GM23248 (cell line): ENCODE results near the gene TET3. TPM values are rescaled to one million over a fixed set of nuclear protein-coding genes. Genes with fewer than 3 reads are reported as not detected.

Source experiments
- DNase-seq: peaks from one replicate; pipeline ENCODE4 v3.0.0-alpha.2; 2015
- H2AFZ ChIP-seq: fragments of 200-600 bp; sonication (generic); 2 replicates; pipeline ENCODE4 v1.6.1; 2016; ENCODE audit warnings: antibody characterized with exemption
- H3F3A ChIP-seq: fragments of 200-600 bp; sonication (generic); 2 replicates; pipeline ENCODE4 v1.6.1; 2016; ENCODE audit warnings: mild to moderate bottlenecking, antibody characterized with exemption, mixed run types; ENCODE audit not compliant: insufficient read depth
- H3K27ac ChIP-seq: fragments of 200-600 bp; sonication (generic); 2 replicates; pipeline ENCODE4 v1.5.1; 2016; ENCODE audit warnings: mild to moderate bottlenecking
- H3K27me3 ChIP-seq: fragments of 200-600 bp; sonication (generic); replicated peaks from 2 replicates; pipeline ENCODE4 v1.6.1; 2016; ENCODE audit warnings: mild to moderate bottlenecking; ENCODE audit not compliant: insufficient read depth
- H3K36me3 ChIP-seq: fragments of 200-600 bp; sonication (generic); 2 replicates; pipeline ENCODE4 v1.6.1; 2016; ENCODE audit warnings: low read depth, mild to moderate bottlenecking
- H3K4me1 ChIP-seq: fragments of 200-600 bp; sonication (generic); 2 replicates; pipeline ENCODE4 v1.6.1; 2016; ENCODE audit warnings: mild to moderate bottlenecking; ENCODE audit not compliant: insufficient read depth
- H3K4me2 ChIP-seq: fragments of 200-600 bp; sonication (generic); one replicate; pipeline ENCODE4 v1.6.1; 2016; ENCODE audit warnings: mild to moderate bottlenecking; ENCODE audit not compliant: unreplicated experiment
- H3K4me3 ChIP-seq: fragments of 200-600 bp; sonication (generic); 2 replicates; pipeline ENCODE4 v1.5.1; 2016; ENCODE audit warnings: mild to moderate bottlenecking
- H3K79me2 ChIP-seq: fragments of 200-600 bp; sonication (generic); 2 replicates; pipeline ENCODE4 v1.6.1; 2016; ENCODE audit warnings: mild to moderate bottlenecking; ENCODE audit not compliant: insufficient read depth
- H3K9ac ChIP-seq: fragments of 200-600 bp; sonication (generic); 2 replicates; pipeline ENCODE4 v1.6.1; 2016; ENCODE audit warnings: mild to moderate bottlenecking
- H3K9me2 ChIP-seq: fragments of 200-600 bp; sonication (generic); 2 replicates; pipeline ENCODE4 v1.6.1; 2016; ENCODE audit warnings: mixed run types, mild to moderate bottlenecking, moderate library complexity; ENCODE audit not compliant: insufficient read depth
- H3K9me3 ChIP-seq: fragments of 200-600 bp; sonication (generic); one replicate; pipeline ENCODE4 v1.6.1; 2017; ENCODE audit warnings: low read depth
- H4K20me1 ChIP-seq: fragments of 200-600 bp; sonication (generic); 2 replicates; pipeline ENCODE4 v1.6.0; 2016; ENCODE audit not compliant: insufficient read depth
- EZH2 ChIP-seq: fragments of 200-600 bp; sonication (generic); IDR thresholded peaks from 2 replicates; pipeline ENCODE4 v1.6.1; 2018; ENCODE audit warnings: antibody characterized with exemption, mild to moderate bottlenecking; ENCODE audit not compliant: insufficient read depth, poor library complexity, severe bottlenecking
- EZH2phosphoT487 ChIP-seq: fragments of 200-600 bp; sonication (generic); IDR thresholded peaks from 2 replicates; pipeline ENCODE4 v1.6.1; 2018; ENCODE audit warnings: antibody characterized with exemption, moderate library complexity, mild to moderate bottlenecking, low read depth; ENCODE audit not compliant: insufficient read depth
- WGBS, 2 experiments: methylation state at CpG; one replicate each; pipeline ENCODE4 v1.1.6; 2015 to 2017; ENCODE audit warnings: low lambda C conversion rate in 2 of 2, low coverage in 1 of 2; ENCODE audit errors: missing lambda C conversion rate in 2 of 2; 5-methylcytosine and 5-hydroxymethylcytosine counted together
- in situ Hi-C: fragments of 300-500 bp; cut with MboI; formaldehyde crosslinking; loops from 2 replicates; pipeline ENCODE4 v1.15.0; 2020
- polyA plus RNA-seq: library from polyadenylated mRNA; unstranded; fragments of >200 nt; fragmentation: Nextera tagmentation; extraction: Ambion mirVana; gene quantifications from 2 replicates; pipeline ENCODE4 v1.2.1, GENCODE V29; 2016
- total RNA-seq: library from RNA; depleted of rRNA; stranded (reverse); fragments of >200 nt; shearing (Covaris generic); gene quantifications from 2 replicates; pipeline ENCODE4 v1.2.3, GENCODE V29; 2014

TET3 gene
- total and polyA plus RNA-seq, 2 experiments from 2014 or later: 1.3 to 4.3 TPM

DNA sequence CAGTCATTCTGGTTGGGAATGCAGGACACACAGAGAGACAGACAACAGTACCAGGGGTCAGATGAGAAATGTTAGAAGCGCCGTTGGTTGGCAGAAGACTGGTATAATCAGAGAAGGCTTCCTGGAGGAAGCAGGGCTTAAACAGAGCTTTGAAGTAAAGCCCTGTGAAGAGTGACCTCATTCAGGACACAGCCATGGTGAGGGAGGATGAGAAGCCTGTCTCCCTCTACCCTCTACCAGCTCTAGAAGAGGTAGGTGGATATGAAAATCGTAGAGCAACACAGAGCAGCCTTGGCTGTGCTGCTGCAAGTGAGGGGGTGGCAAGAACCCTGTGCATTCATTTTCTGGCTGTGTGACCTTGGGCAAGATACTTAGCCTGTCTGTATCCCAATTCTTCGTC, 14.2 kb downstream of the TET3 start:
- no peaks in the 10 kb centered on the region for H3K27me3 ChIP-seq
- WGBS, 2 experiments: 92 to 95% methylated on average over 4 of the region's 4 CpGs
- H3K27ac ChIP-seq: no peak overlapping the region
- in situ Hi-C loops: no loop called here
- no peaks in the 10 kb centered on the region for H3K9me3 ChIP-seq
- H4K20me1 ChIP-seq: no peaks in the 10 kb centered on the region
- no peaks in the 10 kb centered on the region for H3K9me2 ChIP-seq
- H3K9ac ChIP-seq: no peak overlapping the region
- H3K4me3 ChIP-seq: no peak overlapping the region
- TF ChIP-seq EZH2: no peak
- TF ChIP-seq EZH2phosphoT487: no peak
- H3K79me2 ChIP-seq: 0 out of 2 replicates have a peak, but pooled peaks cover 2% of the 10 kb centered on the region
- H3K4me2 ChIP-seq: no peak overlapping the region
- no peak for DNase-seq
- peaks cover 13% of the 10 kb centered on the region; the same call in 1 of the 2 replicates for H3F3A ChIP-seq
- peaks cover 16% of the 10 kb centered on the region for H3K4me1 ChIP-seq
- no peaks in the 10 kb centered on the region for H3K36me3 ChIP-seq
- no peak overlapping the region for H2AFZ ChIP-seq

DNA sequence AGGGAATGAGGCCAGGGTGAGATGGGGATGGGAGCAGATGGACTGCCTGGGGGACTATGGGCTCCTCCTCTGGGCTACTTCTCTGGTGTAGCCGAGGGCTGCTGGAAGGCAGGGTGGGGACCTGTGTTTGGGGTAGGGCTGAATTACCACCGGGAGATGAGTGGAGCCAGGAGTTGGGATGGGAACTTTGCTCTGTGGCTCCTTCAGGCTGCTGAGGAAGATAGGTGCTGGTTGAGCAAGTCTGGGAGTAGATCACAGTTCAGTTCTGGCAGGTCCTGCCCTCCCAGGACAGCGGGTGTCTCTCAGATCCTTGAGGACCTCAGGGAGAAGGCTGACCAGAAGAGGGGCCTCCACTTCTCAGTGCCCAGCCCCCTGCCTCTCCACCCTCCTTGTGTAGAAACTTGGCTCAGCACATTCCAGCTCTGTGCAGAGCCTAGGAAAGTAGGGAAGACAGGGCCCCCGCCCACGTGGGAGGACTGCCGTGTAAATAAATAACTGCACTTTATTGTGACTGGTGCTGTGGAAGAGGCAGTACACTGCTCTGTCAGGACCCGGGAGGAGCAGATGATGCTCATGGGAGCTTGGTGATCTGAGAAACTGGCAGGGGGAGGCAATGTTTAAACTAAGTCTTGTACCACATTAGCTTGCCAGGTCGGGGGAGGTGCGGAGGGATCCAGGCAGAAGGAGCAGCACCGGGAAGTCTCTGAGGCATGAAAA, 15.3 kb downstream of the TET3 start:
- Histone ChIP-seq H3K4me3 (no peak overlapping the region), H4K20me1 (no peaks in the 10 kb centered on the region), H3K79me2 (peaks cover 11% of the 10 kb centered on the region; the same call in 1 of the 2 replicates), H3F3A (peaks cover 13% of the 10 kb centered on the region; the same call in 1 of the 2 replicates), H3K27me3 (no peaks in the 10 kb centered on the region), H3K9ac (no peak overlapping the region), H2AFZ (no peak overlapping the region), H3K4me2 (no peak overlapping the region), H3K36me3 (no peaks in the 10 kb centered on the region), H3K9me3 (no peaks in the 10 kb centered on the region), H3K27ac (no peak overlapping the region), H3K4me1 (peaks cover 20% of the 10 kb centered on the region), H3K9me2 (no peaks in the 10 kb centered on the region)
- in situ Hi-C loops: no loop called here
- no peak for TF ChIP-seq EZH2
- TF ChIP-seq EZH2phosphoT487: no peak
- WGBS, 2 experiments: 38 to 45% methylated on average over 10 of the region's 10 CpGs
- peak; percentile 61 for DNase-seq

DNA sequence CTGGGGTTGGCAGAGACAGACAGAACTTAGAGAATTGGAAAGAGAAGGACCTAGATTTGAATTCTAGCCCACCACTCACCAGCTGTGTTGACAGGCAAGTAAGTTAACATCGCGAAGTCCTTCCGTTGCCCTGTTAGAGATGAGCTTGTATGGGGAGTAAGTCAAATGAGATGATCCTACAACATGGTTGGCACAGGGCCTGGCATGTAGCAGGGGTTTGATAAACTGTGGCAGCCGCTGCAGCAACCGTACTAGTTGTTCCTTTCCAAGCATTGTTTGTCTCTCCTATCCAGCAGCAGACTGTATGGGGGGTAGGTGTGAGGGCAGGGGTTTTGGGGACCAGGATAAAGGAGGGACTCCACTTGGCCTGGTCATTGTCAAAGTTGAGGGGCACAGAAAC, 16.0 kb downstream of the TET3 start:
- peaks cover 22% of the 10 kb centered on the region for H3K4me1 ChIP-seq
- no peak overlapping the region for H3K27ac ChIP-seq
- in situ Hi-C loops: no loop called here
- H3K9me2 ChIP-seq: no peaks in the 10 kb centered on the region
- H3F3A ChIP-seq: peaks cover 13% of the 10 kb centered on the region; the same call in 1 of the 2 replicates
- WGBS, 2 experiments: 69 to 76% methylated on average over 5 of the region's 5 CpGs
- H4K20me1 ChIP-seq: no peaks in the 10 kb centered on the region
- TF ChIP-seq EZH2phosphoT487: no peak
- no peak for TF ChIP-seq EZH2
- H3K79me2 ChIP-seq: peaks cover 17% of the 10 kb centered on the region; the same call in 1 of the 2 replicates
- no peak overlapping the region for H3K4me3 ChIP-seq
- DNase-seq: no peak
- no peak overlapping the region for H3K9ac ChIP-seq
- H3K36me3 ChIP-seq: no peaks in the 10 kb centered on the region
- no peaks in the 10 kb centered on the region for H3K9me3 ChIP-seq
- H3K27me3 ChIP-seq: no peaks in the 10 kb centered on the region
- H3K4me2 ChIP-seq: no peak overlapping the region
- no peak overlapping the region for H2AFZ ChIP-seq

DNA sequence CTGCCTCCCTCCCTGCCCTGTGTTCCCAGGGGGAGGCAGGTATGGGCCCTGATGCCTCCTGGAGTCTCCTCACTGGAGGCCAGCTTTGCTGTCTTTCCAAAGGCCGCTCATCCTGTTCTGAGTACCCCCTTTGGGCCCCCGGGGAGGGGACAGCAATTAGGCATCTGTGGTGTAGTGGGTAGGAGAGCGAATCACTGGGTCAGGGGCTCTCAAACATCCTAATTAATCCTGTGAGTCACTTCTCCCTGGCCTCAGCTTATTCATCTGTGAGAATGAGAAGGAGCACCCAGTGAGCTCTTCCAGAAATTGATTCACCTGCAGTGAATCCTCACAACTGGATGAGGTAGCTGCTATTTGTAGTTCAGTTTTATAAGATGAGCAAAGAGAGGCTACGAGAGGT, 16.4 kb downstream of the TET3 start:
- peaks cover 22% of the 10 kb centered on the region for H3K79me2 ChIP-seq
- TF ChIP-seq EZH2: no peak
- TF ChIP-seq EZH2phosphoT487: no peak
- peaks cover 13% of the 10 kb centered on the region; the same call in 1 of the 2 replicates for H3F3A ChIP-seq
- H4K20me1 ChIP-seq: no peaks in the 10 kb centered on the region
- WGBS, 2 experiments: 59 to 63% methylated on average over 4 of the region's 4 CpGs
- no peak overlapping the region for H3K27ac ChIP-seq
- H2AFZ ChIP-seq: no peak overlapping the region
- H3K36me3 ChIP-seq: no peaks in the 10 kb centered on the region
- peak; percentile 39 for DNase-seq
- no peaks in the 10 kb centered on the region for H3K27me3 ChIP-seq
- no peaks in the 10 kb centered on the region for H3K9me2 ChIP-seq
- no peak overlapping the region for H3K4me3 ChIP-seq
- H3K4me1 ChIP-seq: peaks cover 26% of the 10 kb centered on the region
- no peaks in the 10 kb centered on the region for H3K9me3 ChIP-seq
- in situ Hi-C loops: no loop called here
- no peak overlapping the region for H3K9ac ChIP-seq
- no peak overlapping the region for H3K4me2 ChIP-seq
